Measurements from ENCODE around the gene DLST. TPM values are rescaled to one million over a fixed set of nuclear protein-coding genes. Genes with fewer than 3 reads are reported as not detected.

Gene DLST
- total RNA-seq, 4 donors from 2014 or later, result 79.1 to 190 (median 97.2) TPM

GRCh38 chr14:74938531-74939495 lies 57.1 kb downstream of the DLST start:
- no peak for DNase-seq (ENCODE audit: low spot score in 2 of 2)
- Histone ChIP-seq H3K4me3 (no peak overlapping the region), H3K27me3 (no peaks in the 10 kb centered on the region), H3K36me3 (no peaks in the 10 kb centered on the region), H3K9me3 (no peaks in the 10 kb centered on the region), H3K27ac (peak overlapping the region; percentile 82), H3K4me1 (peaks cover 56% of the 10 kb centered on the region)
- 89% methylated on average over 10 of the region's 10 CpGs for WGBS
- TF ChIP-seq POLR2A (IDR thresholded peaks at IDR 0.05), result no peak
- no peak for TF ChIP-seq EP300 (IDR thresholded peaks at IDR 0.05)
- no peak for TF ChIP-seq POLR2AphosphoS5 (IDR thresholded peaks at IDR 0.05)
- no peak for TF ChIP-seq CTCF (IDR thresholded peaks at IDR 0.05)

GRCh38 chr14:74940956-74941565 lies 59.3 kb downstream of the DLST start:
- Histone ChIP-seq H3K4me3 (no peak overlapping the region), H3K36me3 (no peaks in the 10 kb centered on the region), H3K4me1 (peaks cover 44% of the 10 kb centered on the region), H3K27ac (peak overlapping the region; percentile 82), H3K27me3 (no peaks in the 10 kb centered on the region), H3K9me3 (no peaks in the 10 kb centered on the region)
- TF ChIP-seq POLR2A (IDR thresholded peaks at IDR 0.05) (no peak), POLR2AphosphoS5 (IDR thresholded peaks at IDR 0.05) (no peak), EP300 (IDR thresholded peaks at IDR 0.05) (no peak), CTCF (IDR thresholded peaks at IDR 0.05) (no peak)
- no peak for DNase-seq (ENCODE audit: low spot score in 2 of 2)
- WGBS, result 83% methylated on average over 16 of the region's 18 CpGs

- TF ChIP-seq POLR2A (IDR thresholded peaks at IDR 0.05) (no peak), EP300 (IDR thresholded peaks at IDR 0.05) (no peak), POLR2AphosphoS5 (IDR thresholded peaks at IDR 0.05) (no peak), CTCF (IDR thresholded peaks at IDR 0.05) (no peak)
- WGBS, result 19% methylated on average over 10 of the region's 13 CpGs
- Histone ChIP-seq H3K9me3 (no peaks in the 10 kb centered on the region), H3K4me3 (no peak overlapping the region), H3K27me3 (no peaks in the 10 kb centered on the region), H3K4me1 (peaks cover 50% of the 10 kb centered on the region), H3K27ac (peak overlapping the region; percentile 82), H3K36me3 (no peaks in the 10 kb centered on the region)
- no peak for DNase-seq (ENCODE audit: low spot score in 2 of 2)
These were observed 60.0 kb downstream of the DLST start for GRCh38 chr14:74941676-74942097.

- Histone ChIP-seq H3K27me3 (no peaks in the 10 kb centered on the region), H3K36me3 (no peaks in the 10 kb centered on the region), H3K4me1 (peaks cover 55% of the 10 kb centered on the region), H3K9me3 (no peaks in the 10 kb centered on the region), H3K4me3 (no peak overlapping the region), H3K27ac (peak overlapping the region; percentile 82)
- DNase-seq (ENCODE audit: low spot score in 2 of 2), result no peak
- WGBS, result 83% methylated on average over 12 of the region's 12 CpGs
- no peak for TF ChIP-seq POLR2AphosphoS5 (IDR thresholded peaks at IDR 0.05)
- TF ChIP-seq EP300 (IDR thresholded peaks at IDR 0.05), result no peak
- TF ChIP-seq POLR2A (IDR thresholded peaks at IDR 0.05), result no peak
- TF ChIP-seq CTCF (IDR thresholded peaks at IDR 0.05), result no peak
These were observed 60.5 kb downstream of the DLST start for GRCh38 chr14:74942181-74942580.

GRCh38 chr14:74942608-74943007 lies 60.9 kb downstream of the DLST start:
- no peak overlapping the region for H3K4me3 ChIP-seq
- H3K9me3 ChIP-seq, result no peaks in the 10 kb centered on the region
- no peaks in the 10 kb centered on the region for H3K27me3 ChIP-seq
- DNase-seq (ENCODE audit: low spot score in 2 of 2), result no peak
- no peaks in the 10 kb centered on the region for H3K36me3 ChIP-seq
- H3K27ac ChIP-seq, result peak overlapping the region; percentile 82
- TF ChIP-seq CTCF (IDR thresholded peaks at IDR 0.05), result no peak
- TF ChIP-seq EP300 (IDR thresholded peaks at IDR 0.05), result no peak
- no peak for TF ChIP-seq POLR2A (IDR thresholded peaks at IDR 0.05)
- TF ChIP-seq POLR2AphosphoS5 (IDR thresholded peaks at IDR 0.05), result no peak
- 81% methylated on average over 10 of the region's 11 CpGs for WGBS
- peaks cover 60% of the 10 kb centered on the region for H3K4me1 ChIP-seq

Data from suprapubic skin (tissue), 4 donors.